Fibroblast of peridontal ligament (primary cell): Measurements from ENCODE around the gene TAOK2.
"Not testable (repeated sequence)": the region's sequence is repeated elsewhere in the genome, so short reads cannot be mapped to it uniquely, and the experiment has no call there.

Experiments
- DNase-seq: peaks from one replicate; pipeline ENCODE4 v3.0.0-alpha.2; 2010; ENCODE audit errors: extremely low read depth

TAOK2 gene

DNA sequence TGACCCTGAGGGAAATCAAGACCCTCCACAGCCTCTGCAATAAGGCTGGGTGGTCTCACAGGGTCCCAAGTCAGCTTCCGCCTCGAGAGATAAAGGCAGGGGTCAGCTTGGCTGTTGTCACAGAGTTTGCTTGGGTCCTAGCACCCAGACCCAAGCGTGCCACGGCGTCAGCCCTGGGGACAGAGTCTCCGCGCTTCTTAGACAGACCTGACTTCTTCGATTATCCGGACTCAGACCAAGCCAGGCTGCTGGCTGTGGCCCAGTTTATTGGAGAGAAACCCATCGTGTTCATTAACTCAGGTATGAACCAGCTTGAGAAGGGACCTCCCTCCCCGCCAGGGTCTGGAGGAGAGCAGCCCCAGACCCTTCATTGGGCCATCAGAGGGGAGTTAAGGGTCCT is 49.9 kb downstream of the TAOK2 start:
- no peak for DNase-seq

DNA sequence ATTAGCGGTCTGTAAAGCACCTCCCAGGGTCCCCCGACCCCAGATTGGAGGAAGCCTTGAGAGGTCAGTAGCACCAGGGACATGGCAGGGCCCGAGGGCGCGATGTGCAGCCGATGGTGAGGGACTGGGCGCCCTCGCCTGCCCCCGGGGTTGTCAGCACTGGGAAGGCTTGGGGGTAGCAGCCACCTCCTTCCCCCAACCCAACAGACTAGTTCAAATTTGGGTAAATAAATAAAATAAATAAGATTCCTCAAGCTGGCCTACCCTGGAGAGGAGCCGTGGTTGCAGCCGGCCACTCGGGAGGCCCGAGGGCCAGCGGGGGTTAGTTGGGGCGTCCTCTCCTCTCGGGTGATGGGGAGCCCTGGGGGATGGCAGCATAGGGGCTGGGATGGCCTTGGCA is 50.8 kb downstream of the TAOK2 start:
- DNase-seq = no peak

DNA sequence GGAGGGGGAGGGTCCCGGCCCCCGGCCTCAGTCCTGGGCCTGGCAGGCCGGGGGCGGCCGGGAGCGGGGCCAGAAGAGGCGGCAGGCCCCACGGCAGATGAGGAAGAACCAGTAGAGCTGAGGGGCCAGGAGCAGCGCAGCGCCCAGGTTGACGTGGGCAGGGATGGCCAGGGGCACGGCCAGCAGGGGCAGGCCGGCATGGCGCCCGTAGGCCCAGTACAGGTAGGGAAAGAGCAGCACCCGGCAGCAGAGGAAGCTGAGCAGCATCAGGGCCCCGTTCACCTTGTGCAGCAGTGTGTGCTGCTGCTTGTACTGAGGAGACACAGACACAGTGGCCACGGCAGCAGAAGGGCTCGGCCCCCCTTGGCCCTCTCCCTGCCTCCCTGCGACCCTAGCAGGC is 51.5 kb downstream of the TAOK2 start:
- DNase-seq = no peak

DNA sequence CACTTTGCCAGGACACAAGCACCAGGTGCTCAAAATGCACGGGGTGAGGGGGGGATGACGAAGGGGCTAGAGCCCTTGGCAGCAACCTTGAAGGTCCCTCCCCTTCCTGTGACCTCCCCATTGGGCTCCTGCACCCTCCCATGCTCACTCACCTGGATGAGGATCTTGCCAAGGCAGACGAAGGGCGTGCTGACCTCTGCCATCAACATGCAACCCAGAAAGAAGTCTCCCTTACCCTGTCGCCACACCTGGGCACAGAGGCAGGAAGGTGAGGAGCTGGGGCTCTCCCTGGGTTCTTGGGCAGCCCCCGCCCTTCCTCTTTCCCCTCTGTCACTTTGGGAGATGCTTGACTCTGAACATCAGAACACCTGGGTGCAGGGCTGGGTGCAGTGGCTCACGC is 51.9 kb downstream of the TAOK2 start:
- no peak for DNase-seq

DNA sequence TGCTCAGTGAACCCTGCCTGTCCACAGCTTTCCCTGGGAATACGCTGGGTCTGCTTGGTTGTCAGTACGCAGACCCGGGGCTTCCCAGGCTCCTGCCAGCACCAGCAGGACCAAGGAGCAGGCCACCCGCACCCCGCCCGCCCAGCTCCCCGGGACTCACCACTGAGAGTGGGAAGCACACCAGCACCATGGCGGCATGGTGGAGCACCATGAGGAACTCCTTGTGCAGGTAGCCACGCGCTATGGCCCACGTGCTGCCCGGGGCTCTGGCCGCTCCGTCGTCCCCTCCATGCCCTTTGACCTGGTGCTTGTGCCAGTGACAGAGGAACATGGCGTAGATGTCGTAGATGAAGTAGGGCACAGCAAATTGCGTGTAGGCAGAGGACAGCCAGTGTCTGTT is 52.8 kb downstream of the TAOK2 start:
- no peak for DNase-seq

DNA sequence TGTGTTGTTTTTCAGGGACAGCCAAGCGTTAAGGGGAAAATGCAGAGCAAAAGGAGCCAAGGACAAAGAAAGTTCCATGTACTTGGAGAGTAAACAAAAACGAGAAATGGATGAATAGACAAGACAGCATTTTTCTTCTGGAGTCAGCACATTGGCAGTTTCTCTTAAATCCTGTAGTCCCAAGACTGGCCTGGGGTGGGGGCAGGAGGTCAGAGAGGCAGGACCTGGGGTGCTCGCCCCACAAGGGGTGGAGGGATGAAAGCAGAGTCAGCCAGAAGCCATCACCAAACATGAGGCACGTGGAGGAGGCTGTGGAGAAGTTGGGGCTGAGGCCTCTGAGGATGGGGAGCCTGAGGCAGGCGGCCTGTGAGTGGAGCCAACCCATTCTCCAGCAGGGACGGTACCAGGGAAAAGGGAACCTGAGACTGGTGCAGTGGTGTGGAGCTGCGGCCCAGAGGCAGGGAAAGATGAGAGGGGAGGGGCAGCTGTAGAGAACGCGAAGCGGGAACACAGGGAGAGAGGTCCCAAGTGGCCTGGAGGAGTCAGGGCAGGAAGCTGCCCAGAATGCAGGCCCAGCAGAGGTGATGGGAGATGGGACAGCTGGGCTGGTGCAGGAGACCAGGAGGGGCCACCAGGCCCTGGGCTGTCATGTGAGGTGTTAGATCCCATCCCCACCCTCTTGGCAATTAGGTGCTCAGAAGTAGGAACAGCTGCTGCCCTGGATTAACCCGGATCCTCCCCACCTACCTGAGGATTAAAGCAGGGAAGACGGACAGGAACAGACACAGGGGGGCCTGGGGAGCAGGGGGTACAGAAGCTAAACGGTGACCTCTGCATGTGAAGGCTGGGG is 54.1 kb downstream of the TAOK2 start:
- DNase-seq = no peak

DNA sequence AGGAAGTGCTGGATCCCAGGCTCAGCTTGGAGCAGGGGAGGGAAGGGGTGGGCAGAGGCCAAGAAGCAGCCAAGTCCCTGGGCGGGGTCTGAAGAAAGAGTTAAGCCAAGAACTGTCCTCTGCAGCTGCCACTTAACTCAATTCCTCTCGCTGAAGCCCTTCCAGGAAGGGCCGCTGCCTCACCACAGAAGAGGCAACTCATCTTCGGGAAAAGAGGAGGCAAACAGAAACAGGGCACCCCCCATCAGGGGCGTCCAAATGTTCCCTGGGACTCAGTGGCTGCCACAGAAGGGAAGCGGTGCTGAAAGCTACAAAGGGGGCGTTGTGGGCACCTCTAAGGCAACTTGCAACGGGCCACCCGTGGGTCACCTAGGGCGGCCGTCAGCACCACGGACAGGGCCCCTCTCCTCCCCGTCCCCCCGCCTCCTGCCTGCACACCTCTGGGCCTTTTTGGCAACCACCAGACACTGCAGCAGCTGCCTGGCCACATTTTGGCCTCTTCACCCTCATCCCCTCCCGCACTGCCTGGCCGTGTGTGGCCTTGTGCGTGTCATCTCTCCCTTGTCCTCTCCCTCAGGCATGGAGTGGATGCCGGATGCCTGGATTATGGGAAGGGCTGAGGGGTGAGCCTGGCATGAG is 54.9 kb downstream of the TAOK2 start:
- DNase-seq = no peak

DNA sequence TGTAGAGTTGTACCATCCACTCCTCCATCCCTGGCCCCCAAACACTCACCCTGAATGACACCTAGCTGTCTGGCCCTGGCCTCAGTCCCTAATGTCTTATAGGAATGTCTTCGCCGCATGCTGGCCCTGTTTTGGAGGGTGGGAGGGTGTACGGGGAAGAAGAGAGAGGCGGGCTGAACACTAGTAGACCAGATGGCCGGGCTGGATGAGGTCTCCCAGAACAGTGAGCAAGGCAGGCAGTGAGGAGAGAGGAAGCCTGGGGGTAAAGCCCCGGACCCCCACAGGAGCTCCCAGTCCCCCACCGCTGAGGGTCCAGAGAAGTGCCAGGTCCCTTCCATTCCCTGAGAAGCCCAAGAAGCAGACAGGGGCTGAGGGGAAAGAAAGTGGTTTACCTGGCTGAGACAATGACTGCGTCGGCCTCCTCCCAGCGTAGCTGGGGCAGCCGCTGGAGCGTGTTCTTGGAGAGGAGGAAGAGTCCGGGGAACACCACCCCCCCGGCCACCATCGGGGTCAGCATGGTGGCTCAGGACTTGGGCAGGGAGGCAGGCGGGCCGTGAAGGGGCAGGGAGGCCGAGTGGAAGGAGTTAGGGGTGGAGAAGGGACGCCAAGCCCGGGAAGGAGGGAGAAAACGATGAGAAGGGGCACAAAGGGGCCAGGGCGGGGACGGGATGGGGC is 56.5 kb downstream of the TAOK2 start:
- DNase-seq = no peak

DNA sequence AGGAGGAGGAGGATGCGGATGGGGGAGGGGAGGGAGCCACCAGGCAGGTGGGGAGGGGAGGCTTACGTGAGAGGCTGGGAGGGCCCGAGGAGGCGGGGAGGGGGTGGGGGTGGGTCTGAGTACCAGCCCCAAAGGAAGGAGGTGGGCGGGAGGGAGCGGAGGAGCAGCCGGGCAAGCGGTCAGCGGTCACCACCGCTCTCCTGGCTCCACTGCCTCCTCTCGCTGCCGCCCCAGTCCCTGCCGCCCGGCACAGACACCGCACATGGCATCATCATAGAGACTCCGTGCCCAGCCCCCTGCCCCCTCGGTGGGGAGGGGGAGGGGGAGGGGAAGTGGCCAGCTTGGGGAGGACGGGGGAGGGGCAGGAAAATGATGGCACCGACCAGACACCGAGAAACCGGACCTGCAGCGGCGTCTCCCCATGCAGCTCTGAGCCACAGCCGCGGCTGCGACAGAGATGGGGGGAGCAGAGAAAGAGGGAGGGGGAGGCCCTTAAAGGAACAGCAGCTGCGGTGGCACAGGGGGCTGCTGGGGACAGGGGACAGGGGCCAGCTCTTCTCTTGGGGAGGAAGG is 57.3 kb downstream of the TAOK2 start, which contains the start of gene TLCD3B:
Gene TLCD3B (minus strand): TSS at position 431 of the 573 bp plus-strand sequence. CDS start 744 bp downstream, outside the sequence.
- DNase-seq = no peak

DNA sequence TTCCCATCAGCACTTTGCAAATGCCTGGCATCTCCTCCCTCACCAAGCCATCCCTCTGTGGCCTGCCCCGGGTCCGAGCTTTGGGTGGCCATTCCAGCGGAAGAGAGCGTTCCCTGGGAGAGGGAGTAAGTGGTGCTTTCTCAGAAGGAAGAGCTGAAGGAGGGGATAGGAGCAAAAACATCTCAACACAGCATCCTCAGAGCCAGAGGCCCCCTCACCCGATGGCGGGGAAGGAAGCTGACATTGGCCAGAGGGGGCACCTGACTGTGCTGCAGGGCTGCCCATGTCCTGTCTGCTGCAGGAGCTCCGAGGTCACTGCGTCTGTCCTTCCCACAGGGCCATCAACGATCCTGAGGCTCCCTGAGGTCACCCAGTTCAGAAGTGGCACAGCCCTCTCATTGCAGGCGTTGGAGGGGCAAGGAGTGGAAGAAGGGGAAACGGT is 57.8 kb downstream of the TAOK2 start:
- no peak for DNase-seq

DNA sequence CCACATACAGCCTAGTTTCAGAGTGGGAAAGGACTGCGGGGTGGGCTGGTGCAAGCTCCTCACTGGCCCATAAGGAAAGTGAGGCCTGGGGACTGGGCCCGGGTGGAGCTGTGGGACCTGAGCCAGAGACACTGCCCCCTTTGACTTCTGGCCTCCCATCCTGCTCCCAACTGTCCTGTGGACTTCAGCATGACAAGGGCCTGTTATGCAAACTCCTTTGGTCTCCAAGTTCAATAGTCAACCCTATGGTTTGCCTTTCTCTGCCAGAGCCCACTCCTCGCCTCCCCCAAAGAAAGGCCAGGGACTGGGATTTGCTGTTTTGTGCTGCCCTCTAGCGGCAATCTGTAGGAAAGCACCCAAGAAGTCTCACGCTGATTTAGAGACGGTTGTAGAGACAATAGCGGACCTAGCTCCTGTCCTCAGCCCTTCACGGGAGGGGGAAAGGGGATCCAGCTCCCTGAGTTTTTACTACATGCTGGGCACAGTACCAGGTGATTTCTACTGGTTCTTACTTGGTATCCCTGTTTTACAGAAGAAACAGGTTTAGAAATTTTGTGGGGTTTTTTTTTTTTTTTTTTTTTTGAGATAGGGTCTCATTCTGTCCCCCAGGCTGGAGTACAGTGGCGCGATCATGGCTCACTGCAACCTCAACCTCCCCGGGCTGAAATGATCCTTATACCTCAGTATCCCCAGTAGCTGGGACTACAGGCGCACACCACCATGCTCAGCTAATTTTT is 58.6 kb downstream of the TAOK2 start:
- DNase-seq = peak; percentile 78

DNA sequence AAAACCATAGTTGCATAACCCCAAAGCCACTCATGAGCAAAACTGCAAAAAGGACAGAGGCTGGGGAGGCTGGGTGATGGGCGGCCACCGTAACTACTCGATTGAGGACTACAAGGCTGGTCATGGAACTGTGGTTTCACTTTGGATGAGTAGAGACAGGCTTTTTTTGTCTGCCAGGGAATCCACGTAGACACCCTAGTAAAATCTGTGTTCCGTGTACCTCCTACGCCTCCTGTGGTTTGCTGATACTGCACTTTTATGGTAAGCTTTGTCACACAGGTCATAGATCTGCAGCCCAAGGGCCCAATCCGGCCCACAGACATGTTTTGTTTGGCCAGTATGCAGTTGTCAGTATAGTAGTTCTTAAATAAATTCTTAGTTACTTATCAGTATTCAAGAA is 59.6 kb downstream of the TAOK2 start:
- DNase-seq = no peak

DNA sequence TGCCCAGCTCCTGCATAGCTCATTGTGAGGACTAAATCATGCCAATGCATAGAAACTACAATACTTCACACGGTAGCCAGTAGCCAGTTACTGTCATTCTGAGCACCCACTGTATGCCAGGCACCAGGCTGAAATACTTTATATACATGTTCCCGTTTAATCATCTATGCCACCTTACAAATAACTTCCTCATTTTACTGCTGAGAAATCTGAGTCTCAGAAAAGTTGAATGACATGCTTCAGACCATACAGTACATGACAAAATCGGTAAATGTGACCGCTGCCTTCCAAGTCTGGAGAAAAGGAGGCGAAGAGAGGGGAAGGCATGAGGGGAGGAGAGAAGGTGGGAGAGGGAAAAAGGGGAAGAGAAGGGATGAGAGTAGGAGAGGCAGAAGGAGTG is 66.6 kb downstream of the TAOK2 start:
- no peak for DNase-seq

DNA sequence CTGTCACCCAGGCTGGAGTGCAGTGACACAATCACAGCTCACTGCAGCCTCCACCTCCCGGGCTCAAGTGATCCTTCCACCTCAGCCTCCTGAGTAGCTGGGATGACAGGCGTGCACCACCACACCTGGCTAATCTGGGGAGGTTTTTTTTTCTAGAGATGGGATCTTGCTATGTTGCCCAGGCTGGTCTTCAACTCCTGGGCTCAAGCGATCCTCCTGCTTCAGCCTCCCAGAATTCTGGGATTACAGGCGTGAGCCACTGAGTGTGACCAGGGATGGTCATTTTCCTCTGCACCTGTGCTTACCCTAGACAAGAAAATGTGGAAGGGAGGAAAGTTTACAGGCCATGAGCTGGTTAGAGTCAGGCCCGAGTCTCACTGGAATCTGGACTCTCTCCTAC is 67.0 kb downstream of the TAOK2 start:
- DNase-seq = not testable (repeated sequence)

DNA sequence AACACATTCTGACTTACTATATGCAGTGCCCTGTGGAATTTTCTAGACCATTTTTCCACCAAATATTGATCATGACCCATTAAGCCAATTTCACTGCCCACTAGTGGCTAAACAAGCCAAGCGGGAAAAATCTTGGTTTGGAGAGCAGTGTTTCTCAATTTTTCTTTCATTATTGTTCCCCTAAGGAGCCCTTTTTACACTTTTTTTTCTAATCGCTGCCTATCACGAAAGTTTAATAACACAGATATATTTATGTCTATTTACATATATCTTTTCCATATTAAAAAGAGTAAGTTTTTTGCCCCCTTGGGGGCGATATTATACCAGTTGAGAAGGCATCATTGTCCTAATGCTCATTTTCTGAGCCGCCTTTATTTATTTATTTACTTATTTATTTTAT is 68.2 kb downstream of the TAOK2 start:
- DNase-seq = peak; percentile 67
